ENCODE data around the gene TMEM150B.
A peak's percentile ranks its signal among the peaks of the same experiment; 100 is the strongest.

The TMEM150B gene

GRCh38 chr19:55305983-55306562 is 19.1 kb downstream of the TMEM150B start:
- no peak for DNase-seq (ENCODE audit: low spot score)

GRCh38 chr19:55305491-55305890 is 19.6 kb downstream of the TMEM150B start:
- no peak for DNase-seq (ENCODE audit: low spot score)

GRCh38 chr19:55304980-55305379 is 20.2 kb downstream of the TMEM150B start:
- DNase-seq (ENCODE audit: low spot score): no peak

GRCh38 chr19:55304279-55304978 is 20.7 kb downstream of the TMEM150B start:
- no peak for DNase-seq (ENCODE audit: low spot score)

- DNase-seq (ENCODE audit: low spot score): no peak
These were observed 21.7 kb downstream of the TMEM150B start for GRCh38 chr19:55303477-55303876.

GRCh38 chr19:55302318-55302703 is 22.8 kb downstream of the TMEM150B start:
- DNase-seq (ENCODE audit: low spot score): no peak

- DNase-seq (ENCODE audit: low spot score): peak; percentile 92
These were observed 23.5 kb downstream of the TMEM150B start for GRCh38 chr19:55301459-55302317.

GRCh38 chr19:55300886-55301458 is 24.2 kb downstream of the TMEM150B start:
- DNase-seq (ENCODE audit: low spot score): no peak

- no peak for DNase-seq (ENCODE audit: low spot score)
These were observed 25.1 kb downstream of the TMEM150B start for GRCh38 chr19:55299991-55300390.

- no peak for DNase-seq (ENCODE audit: low spot score)
These were observed 27.9 kb downstream of the TMEM150B start for GRCh38 chr19:55297267-55297666.

- no peak for DNase-seq (ENCODE audit: low spot score)
These were observed 35.9 kb downstream of the TMEM150B start for GRCh38 chr19:55289117-55289796.

GRCh38 chr19:55287361-55288079 is 37.6 kb downstream of the TMEM150B start:
- DNase-seq (ENCODE audit: low spot score): no peak

- no peak for DNase-seq (ENCODE audit: low spot score)
These were observed 39.8 kb downstream of the TMEM150B start for GRCh38 chr19:55285229-55285890.

- no peak for DNase-seq (ENCODE audit: low spot score)
These were observed 40.6 kb downstream of the TMEM150B start for GRCh38 chr19:55284405-55285058.

GRCh38 chr19:55283548-55284377 is 41.4 kb downstream of the TMEM150B start, which contains the start of gene BRSK1:
Gene BRSK1, plus strand, starts transcription at chr19:55283997. Its CDS starts 446 bp downstream, at chr19:55284443.
- peak; percentile 86 for DNase-seq (ENCODE audit: low spot score)

GRCh38 chr19:55279770-55280643 is 45.1 kb downstream of the TMEM150B start, which contains the start of gene HSPBP1:
Gene HSPBP1, minus strand, starts transcription at chr19:55280110. Its CDS starts 502 bp downstream, at chr19:55279608.
- DNase-seq (ENCODE audit: low spot score): peak; percentile 95

GRCh38 chr19:55279340-55279739 is 45.8 kb downstream of the TMEM150B start:
- no peak for DNase-seq (ENCODE audit: low spot score)
